H1 (cell line): ENCODE results near the gene ARHGAP24. TPM values are rescaled to one million over a fixed set of nuclear protein-coding genes. Genes with fewer than 3 reads are reported as not detected.

Experiments
- CTCF ChIA-PET: fragments of 300-600 bp; sonication (Branson Sonifier 250); formaldehyde crosslinking; loops from one replicate; lab custom pipeline; 2021; ENCODE audit not compliant: partially characterized antibody; lab: Charles Lee
- POLR2A ChIA-PET: fragments of 300-600 bp; sonication (Branson Sonifier 250); formaldehyde crosslinking; loops from one replicate; lab custom pipeline; 2021; ENCODE audit warnings: inconsistent platforms; ENCODE audit not compliant: partially characterized antibody; lab: Charles Lee
- DNase-seq, 2 experiments: peaks; one replicate each; pipeline versions ENCODE4 v3.0.0 to v3.0.0-alpha.2; 2010 to 2022; ENCODE audit warnings: low spot score in 2 of 2, low read depth in 1 of 2, mixed read lengths in 1 of 2
- FAIRE-seq: peaks from 2 replicates; lab custom pipeline; 2011; peaks lifted over from hg19 to GRCh38; lab: Jason Lieb, UNC
- H2AFZ ChIP-seq: 2 replicates; pipeline ENCODE4 v1.8.1; 2012; ENCODE audit warnings: low read length, inconsistent platforms
- H2AK5ac ChIP-seq: 2 replicates; pipeline ENCODE4 v1.6.1; 2013; ENCODE audit warnings: low read depth, low read length
- H2BK120ac ChIP-seq: replicated peaks from 2 replicates; pipeline ENCODE3; 2013; ENCODE audit warnings: low read depth, low read length, inconsistent platforms
- H2BK12ac ChIP-seq: 2 replicates; pipeline ENCODE4 v1.6.1; 2013; ENCODE audit warnings: low read depth, low read length
- H2BK15ac ChIP-seq: 2 replicates; pipeline ENCODE4 v1.6.1; 2013; ENCODE audit warnings: low read length
- H2BK20ac ChIP-seq: 2 replicates; pipeline ENCODE4 v1.6.1; 2013; ENCODE audit warnings: low read length
- H2BK5ac ChIP-seq: 2 replicates; pipeline ENCODE4 v1.6.1; 2013; ENCODE audit warnings: low read depth, low read length
- H3K14ac ChIP-seq: 2 replicates; pipeline ENCODE4 v1.6.1; 2013; ENCODE audit warnings: inconsistent platforms; ENCODE audit not compliant: insufficient read length
- H3K18ac ChIP-seq: 2 replicates; pipeline ENCODE4 v1.6.1; 2013; ENCODE audit warnings: low read length; ENCODE audit errors: extremely low read depth
- H3K23ac ChIP-seq: 2 replicates; pipeline ENCODE4 v1.6.1; 2013; ENCODE audit warnings: inconsistent platforms; ENCODE audit not compliant: insufficient read length
- H3K23me2 ChIP-seq: 2 replicates; pipeline ENCODE4 v1.6.1; 2013; ENCODE audit warnings: low read depth, low read length
- H3K27ac ChIP-seq: 2 replicates; pipeline ENCODE4 v1.6.1; 2011; ENCODE audit warnings: low read depth, low read length, inconsistent platforms
- H3K27me3 ChIP-seq, 4 experiments: replicated peaks in 1 of 4; 1 replicate in 1 of 4; 2 replicates in 3 of 4; pipeline versions ENCODE4 v1.6.1 to v1.8.1; 2011 to 2013; ENCODE audit warnings: low read length in 3 of 4, mild to moderate bottlenecking in 3 of 4, inconsistent platforms in 2 of 4, mixed read lengths in 2 of 4, moderate library complexity in 1 of 4; ENCODE audit not compliant: control insufficient read depth in 3 of 4, insufficient read depth in 3 of 4; ENCODE audit errors: extremely low read depth in 1 of 4
- H3K36me3 ChIP-seq, 4 experiments: 2 replicates each; pipeline versions ENCODE4 v1.6.1 to v1.8.1; 2011 to 2013; ENCODE audit warnings: mild to moderate bottlenecking in 4 of 4, low read length in 3 of 4, moderate library complexity in 2 of 4, control low read depth in 1 of 4, inconsistent platforms in 1 of 4; ENCODE audit not compliant: insufficient read depth in 4 of 4, control insufficient read depth in 2 of 4
- H3K4ac ChIP-seq: replicated peaks from 2 replicates; pipeline ENCODE3; 2013; ENCODE audit warnings: low read length, low read depth, mixed read lengths, inconsistent platforms; ENCODE audit not compliant: insufficient read length
- H3K4me1 ChIP-seq, 4 experiments: replicated peaks in 1 of 4; 1 replicate in 1 of 4; 2 replicates in 3 of 4; pipeline versions ENCODE4 v1.6.1 to v1.8.1; 2011 to 2013; ENCODE audit warnings: low read length in 3 of 4, inconsistent platforms in 2 of 4, mixed read lengths in 1 of 4; ENCODE audit not compliant: insufficient read depth in 4 of 4, control insufficient read depth in 3 of 4
- H3K4me2 ChIP-seq, 2 experiments: 2 replicates each; pipeline versions ENCODE4 v1.6.1 to v1.8.1; 2011 to 2013; ENCODE audit warnings: low read depth in 2 of 2, low read length in 2 of 2, control low read depth in 1 of 2, inconsistent platforms in 1 of 2, mild to moderate bottlenecking in 1 of 2; ENCODE audit not compliant: insufficient read depth in 1 of 2
- H3K4me3 ChIP-seq, 4 experiments: fragments of 200-600, 300-600 bp in 1 of 4; sonication (generic), shearing (Covaris generic), sonication (Bioruptor Twin) in 1 of 4; 2 replicates each; pipeline versions ENCODE4 v1.5.1 to v1.8.1; 2011 to 2016; ENCODE audit warnings: low read length in 4 of 4, low read depth in 3 of 4, control low read depth in 2 of 4, inconsistent platforms in 2 of 4, mild to moderate bottlenecking in 2 of 4, mixed read lengths in 1 of 4, moderate library complexity in 1 of 4; ENCODE audit not compliant: insufficient read depth in 2 of 4; ENCODE audit errors: extremely low read depth in 1 of 4
- H3K56ac ChIP-seq: replicated peaks from 2 replicates; pipeline ENCODE3; 2013; ENCODE audit warnings: low read depth, mild to moderate bottlenecking, mixed read lengths, low read length, inconsistent platforms; ENCODE audit not compliant: insufficient read length
- H3K79me1 ChIP-seq: 2 replicates; pipeline ENCODE4 v1.6.1; 2013; ENCODE audit warnings: low read depth, low read length, control low read depth
- H3K79me2 ChIP-seq, 2 experiments: 2 replicates each; pipeline versions ENCODE4 v1.6.1 to v1.8.1; 2012 to 2013; ENCODE audit warnings: low read length in 2 of 2, mild to moderate bottlenecking in 2 of 2, inconsistent platforms in 1 of 2; ENCODE audit not compliant: insufficient read depth in 2 of 2, control insufficient read depth in 1 of 2
- H3K9ac ChIP-seq, 4 experiments: replicated peaks in 1 of 4; 1 replicate in 1 of 4; 2 replicates in 3 of 4; pipeline versions ENCODE4 v1.6.1 to v1.8.1; 2011 to 2013; ENCODE audit warnings: low read depth in 3 of 4, low read length in 3 of 4, control low read depth in 2 of 4, mild to moderate bottlenecking in 2 of 4, moderate library complexity in 2 of 4, inconsistent platforms in 1 of 4; ENCODE audit errors: extremely low read depth in 1 of 4
- H3K9me3 ChIP-seq, 2 experiments: 2 replicates each; pipeline versions ENCODE4 v1.6.1 to v1.8.1; 2012 to 2013; ENCODE audit warnings: mild to moderate bottlenecking in 2 of 2, moderate library complexity in 2 of 2, control low read depth in 1 of 2, inconsistent platforms in 1 of 2, low read depth in 1 of 2, low read length in 1 of 2, mixed read lengths in 1 of 2; ENCODE audit not compliant: insufficient read depth in 2 of 2
- H4K20me1 ChIP-seq, 2 experiments: replicated peaks in 1 of 2; 2 replicates each; pipeline versions ENCODE3 to v1.8.1; 2011 to 2013; ENCODE audit warnings: inconsistent platforms in 2 of 2, low read length in 2 of 2, mild to moderate bottlenecking in 1 of 2; ENCODE audit not compliant: insufficient read depth in 2 of 2, control insufficient read depth in 1 of 2
- H4K5ac ChIP-seq: 2 replicates; pipeline ENCODE4 v1.6.1; 2013; ENCODE audit warnings: low read length, low read depth, mixed read lengths, inconsistent platforms; ENCODE audit not compliant: insufficient read length
- H4K8ac ChIP-seq: 2 replicates; pipeline ENCODE4 v1.8.0; 2013; ENCODE audit warnings: mild to moderate bottlenecking, moderate library complexity, low read length, inconsistent platforms; ENCODE audit not compliant: insufficient read depth; ENCODE audit errors: extremely low read depth
- H4K91ac ChIP-seq: replicated peaks from 2 replicates; pipeline ENCODE3; 2013; ENCODE audit warnings: low read length, mixed read lengths, inconsistent platforms; ENCODE audit not compliant: insufficient read length
- ATF2 ChIP-seq: IDR thresholded peaks from 2 replicates; pipeline ENCODE4 v1.6.1; 2012; ENCODE audit warnings: low read length, inconsistent platforms
- CBX8 ChIP-seq: fragments of 300-800, 300-1000 bp; sonication (generic); IDR thresholded peaks from 2 replicates; pipeline ENCODE4 v1.7.1; 2016; ENCODE audit warnings: low read depth, low read length, borderline replicate concordance
- CHD1 ChIP-seq: IDR thresholded peaks from 2 replicates; pipeline ENCODE4 v1.6.1; 2012; ENCODE audit warnings: low read depth, low read length, improper control_type of control experiment
- CREB1 ChIP-seq: IDR thresholded peaks from 2 replicates; pipeline ENCODE4 v1.6.1; 2012; ENCODE audit warnings: inconsistent platforms
- KDM1A ChIP-seq: fragments of 200-600, 300-600 bp; sonication (generic); IDR thresholded peaks from 2 replicates; pipeline ENCODE4 v1.7.1; 2016; ENCODE audit warnings: mild to moderate bottlenecking, low read length, borderline replicate concordance
- PHF8 ChIP-seq: fragments of 200-600 bp; sonication (generic); conservative IDR thresholded peaks from 2 replicates; pipeline ENCODE4 v1.7.1; 2012; ENCODE audit warnings: low read depth, mild to moderate bottlenecking, inconsistent platforms, low read length, moderate library complexity
- POU5F1 ChIP-seq: IDR thresholded peaks from 2 replicates; pipeline ENCODE4 v1.6.1; 2011; ENCODE audit warnings: low read depth, mild to moderate bottlenecking, low read length, moderate library complexity
- RNF2 ChIP-seq: fragments of 200-900, 300-1000 bp; sonication (generic); IDR thresholded peaks from 2 replicates; pipeline ENCODE4 v1.7.1; 2016; ENCODE audit warnings: borderline replicate concordance, low read depth, mild to moderate bottlenecking, antibody characterized with exemption, low read length; ENCODE audit not compliant: poor library complexity, severe bottlenecking; ENCODE audit errors: missing control alignments
- SIN3A ChIP-seq, 2 experiments: IDR thresholded peaks in 1 of 2; conservative IDR thresholded peaks in 1 of 2; 2 replicates each; pipeline ENCODE4 v1.6.1; 2011 to 2012; ENCODE audit warnings: low read length in 2 of 2, improper control_type of control experiment in 1 of 2, low read depth in 1 of 2, mild to moderate bottlenecking in 1 of 2
- SUZ12 ChIP-seq: fragments of 200-600 bp; sonication (generic); IDR thresholded peaks from 2 replicates; pipeline ENCODE4 v1.6.1; 2012; ENCODE audit warnings: mild to moderate bottlenecking, inconsistent platforms, low read length, moderate library complexity, mixed read lengths
- TAF7 ChIP-seq: optimal IDR thresholded peaks from 2 replicates; pipeline ENCODE3; 2011; ENCODE audit warnings: low read depth, mild to moderate bottlenecking, inconsistent platforms, low read length, moderate library complexity, borderline replicate concordance
- ZNF274 ChIP-seq: IDR thresholded peaks from 2 replicates; pipeline ENCODE4 v1.7.0; 2012; ENCODE audit warnings: low read length, borderline replicate concordance; ENCODE audit errors: extremely low read depth
- WGBS, 2 experiments: shearing (Covaris generic) in 1 of 2; methylation state at CpG; one replicate each; pipeline versions ENCODE4 v1.1.6 to v1.1.7; 2013 to 2015; ENCODE audit warnings: low lambda C conversion rate in 2 of 2, mixed read lengths in 2 of 2, inconsistent platforms in 1 of 2, low coverage in 1 of 2, missing lambda C conversion rate in 1 of 2; ENCODE audit not compliant: insufficient replicate concordance in 2 of 2, insufficient coverage in 1 of 2, insufficient read length in 1 of 2; ENCODE audit errors: extremely low coverage in 1 of 2, missing lambda C conversion rate in 1 of 2; 5-methylcytosine and 5-hydroxymethylcytosine counted together
- polyA plus RNA-seq, 7 experiments: library from polyadenylated mRNA; depleted of rRNA in 3 of 7; stranded (reverse) in 5 of 7; unstranded in 2 of 7; fragments of >200 nt in 5 of 7; fragments of 200-250 nt in 2 of 7; gene quantifications; 1 replicate in 5 of 7; 2 replicates in 1 of 7; 4 replicates in 1 of 7; pipeline versions ENCODE4 v1.2.1 to v1.2.3, GENCODE V29; 2011 to 2013; ENCODE audit warnings: missing spikeins in 2 of 7, mixed read lengths in 2 of 7
- total RNA-seq: library from RNA; stranded (reverse); fragmentation: NEBNext Ultra II Directional; extraction: Animal tissue kit (Norgen Biotek cat#: 25700); gene quantifications from 2 replicates; pipeline ENCODE4 v1.2.1, GENCODE V29; 2021

Gene ARHGAP24
- total and polyA plus RNA-seq, 2 of the 8 experiments (the other 6 are each of a cell fraction or from before 2014, with no cell fraction given) = 0.08 to 0.50 TPM

DNA sequence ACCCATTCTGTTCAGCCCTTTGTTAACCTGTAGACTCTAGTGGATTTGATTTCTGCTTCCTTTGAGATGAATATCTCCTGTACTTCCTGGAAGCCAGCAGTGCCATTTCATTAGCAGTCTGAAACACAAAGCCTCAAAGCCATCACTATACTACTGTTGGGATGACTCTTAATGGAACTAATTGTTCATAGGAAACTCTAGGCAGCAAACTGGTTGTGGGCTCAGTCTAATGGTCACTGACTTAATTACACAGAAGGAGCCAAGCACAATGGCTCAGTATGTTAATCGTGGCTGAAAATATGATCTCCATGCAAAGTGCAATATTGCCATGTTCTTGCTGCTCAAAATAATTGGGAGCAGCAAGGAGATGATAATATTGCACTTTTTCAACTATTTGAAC lies 262.3 kb downstream of the ARHGAP24 start:
- no peak overlapping the region for H2AK5ac ChIP-seq
- H3K18ac ChIP-seq = no peak overlapping the region
- H4K20me1 ChIP-seq = no peaks in the 10 kb centered on the region
- H3K36me3 ChIP-seq = no peaks in the 10 kb centered on the region
- H3K4ac ChIP-seq = no peak overlapping the region
- H3K23me2 ChIP-seq = no peaks in the 10 kb centered on the region
- POLR2A ChIA-PET = no interaction called here
- FAIRE-seq (no peak), DNase-seq (no peak)
- no peak overlapping the region for H2BK120ac ChIP-seq
- CTCF ChIA-PET = interaction anchor here (2.2 kb wide), 1 partner anchor 10 kb away, joined by 14 read pairs; no protein-coding TSS in a partner anchor
- H3K27ac ChIP-seq = no peak overlapping the region
- H3K79me2 ChIP-seq = no peaks in the 10 kb centered on the region
- H2BK5ac ChIP-seq = no peak overlapping the region
- H2BK20ac ChIP-seq = no peak overlapping the region
- no peak overlapping the region for H3K4me3 ChIP-seq
- 100% methylated on average over 1 of the region's 1 CpG; no CpG with 5 or more reads in 1 of the 2 experiments for WGBS, 2 experiments
- no peaks in the 10 kb centered on the region for H3K79me1 ChIP-seq
- no peak overlapping the region for H4K91ac ChIP-seq
- no peak overlapping the region for H3K9ac ChIP-seq
- no peak overlapping the region for H3K4me2 ChIP-seq
- H3K27me3 ChIP-seq = no peaks in the 10 kb centered on the region
- H3K4me1 ChIP-seq = no peaks in the 10 kb centered on the region
- H3K23ac ChIP-seq = no peak overlapping the region
- no peaks in the 10 kb centered on the region for H3K9me3 ChIP-seq
- H2BK15ac ChIP-seq = no peak overlapping the region
- no peak overlapping the region for H4K5ac ChIP-seq
- H2AFZ ChIP-seq = no peak overlapping the region
- no peak overlapping the region for H4K8ac ChIP-seq
- no peak overlapping the region for H2BK12ac ChIP-seq
- H3K14ac ChIP-seq = no peak overlapping the region
- H3K56ac ChIP-seq = no peak overlapping the region
- TF ChIP-seq SIN3A (conservative IDR thresholded peaks at IDR 0.05 in 1 of 2, IDR thresholded peaks at IDR 0.05 in 1 of 2; ENCODE audit: low read depth in 1 of 2, low read length in 2 of 2) = no peak
- TF ChIP-seq POU5F1 = no peak
- TF ChIP-seq CBX8 = no peak
- TF ChIP-seq CHD1 = no peak
- no peak for TF ChIP-seq KDM1A
- no peak for TF ChIP-seq TAF7
- TF ChIP-seq RNF2 = no peak
- TF ChIP-seq PHF8 = no peak
- TF ChIP-seq SUZ12 = no peak
- no peak for TF ChIP-seq CREB1
- no peak for TF ChIP-seq ZNF274
- TF ChIP-seq ATF2 = no peak
